Bone marrow (tissue), 2 donors: Measurements from ENCODE around the gene MACROD1.

ENCODE experiments used
- DNase-seq, 2 donors: peaks; one replicate each; lab custom pipeline; 2025; lab: John Stamatoyannopoulos, UW

The MACROD1 gene, protein sequence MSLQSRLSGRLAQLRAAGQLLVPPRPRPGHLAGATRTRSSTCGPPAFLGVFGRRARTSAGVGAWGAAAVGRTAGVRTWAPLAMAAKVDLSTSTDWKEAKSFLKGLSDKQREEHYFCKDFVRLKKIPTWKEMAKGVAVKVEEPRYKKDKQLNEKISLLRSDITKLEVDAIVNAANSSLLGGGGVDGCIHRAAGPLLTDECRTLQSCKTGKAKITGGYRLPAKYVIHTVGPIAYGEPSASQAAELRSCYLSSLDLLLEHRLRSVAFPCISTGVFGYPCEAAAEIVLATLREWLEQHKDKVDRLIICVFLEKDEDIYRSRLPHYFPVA

GRCh38 chr11:64165842-64166635 lies at the start of gene MACROD1:
Gene MACROD1 (minus strand): TSS chr11:64166113. CDS start chr11:64165994, 119 bp downstream.
- DNase-seq: peak; percentile 26 to 54

GRCh38 chr11:64211181-64211872 lies 45.4 kb upstream of the MACROD1 start:
- DNase-seq: no peak

GRCh38 chr11:64210301-64211020 lies 44.5 kb upstream of the MACROD1 start:
- DNase-seq: no peak

DNA sequence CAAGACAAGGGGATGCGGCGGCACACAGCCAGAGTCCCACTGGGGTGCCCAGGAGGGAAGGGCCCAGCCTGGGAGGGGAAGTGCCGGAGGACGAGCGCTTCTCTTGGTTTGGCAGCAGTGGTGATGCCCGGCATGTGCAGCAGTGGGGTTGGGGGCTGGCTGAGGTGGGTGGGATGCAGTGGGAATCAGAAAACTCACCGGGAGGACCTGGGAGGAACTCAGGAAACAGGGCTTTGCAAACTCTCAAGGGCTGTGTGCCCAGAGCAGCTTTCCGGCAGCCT lies 43.6 kb upstream of the MACROD1 start:
- no peak for DNase-seq

GRCh38 chr11:64208796-64209562 lies 43.1 kb upstream of the MACROD1 start:
- DNase-seq: no peak

DNA sequence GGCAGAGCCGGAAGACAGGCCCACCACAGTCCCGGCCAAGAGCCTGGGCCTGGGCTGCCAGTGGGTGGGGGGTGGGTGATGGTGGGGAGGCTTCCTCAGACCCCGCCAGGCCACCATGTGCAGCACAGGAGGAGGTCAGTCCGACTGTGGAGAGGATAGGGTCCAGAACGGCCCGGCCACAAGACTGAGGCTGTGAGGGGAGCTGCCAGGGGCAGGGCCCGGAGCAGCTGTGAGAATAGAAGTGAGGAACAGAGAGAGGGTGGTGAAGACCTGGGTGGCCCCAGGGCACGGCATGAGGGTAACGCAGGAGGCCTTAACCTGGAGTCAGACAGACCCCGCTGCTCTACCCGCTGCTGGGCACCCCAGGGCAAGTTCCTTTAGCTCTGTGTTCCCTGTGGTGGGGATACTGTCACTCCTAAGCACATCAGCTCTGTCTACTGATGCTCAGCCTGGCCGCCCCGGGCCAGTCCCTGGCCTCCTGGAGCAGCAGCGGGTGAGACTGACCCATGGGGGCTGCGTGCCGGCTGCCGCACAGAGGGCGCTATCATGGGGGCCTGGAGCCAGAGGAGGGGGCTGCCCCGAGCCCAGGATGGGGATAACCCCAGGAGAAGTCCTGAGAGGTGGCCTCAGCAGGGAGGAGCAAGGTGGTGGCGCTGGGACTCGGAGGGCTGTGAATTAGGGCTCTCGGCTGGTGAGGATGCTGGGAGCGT lies 42.3 kb upstream of the MACROD1 start:
- no peak for DNase-seq

DNA sequence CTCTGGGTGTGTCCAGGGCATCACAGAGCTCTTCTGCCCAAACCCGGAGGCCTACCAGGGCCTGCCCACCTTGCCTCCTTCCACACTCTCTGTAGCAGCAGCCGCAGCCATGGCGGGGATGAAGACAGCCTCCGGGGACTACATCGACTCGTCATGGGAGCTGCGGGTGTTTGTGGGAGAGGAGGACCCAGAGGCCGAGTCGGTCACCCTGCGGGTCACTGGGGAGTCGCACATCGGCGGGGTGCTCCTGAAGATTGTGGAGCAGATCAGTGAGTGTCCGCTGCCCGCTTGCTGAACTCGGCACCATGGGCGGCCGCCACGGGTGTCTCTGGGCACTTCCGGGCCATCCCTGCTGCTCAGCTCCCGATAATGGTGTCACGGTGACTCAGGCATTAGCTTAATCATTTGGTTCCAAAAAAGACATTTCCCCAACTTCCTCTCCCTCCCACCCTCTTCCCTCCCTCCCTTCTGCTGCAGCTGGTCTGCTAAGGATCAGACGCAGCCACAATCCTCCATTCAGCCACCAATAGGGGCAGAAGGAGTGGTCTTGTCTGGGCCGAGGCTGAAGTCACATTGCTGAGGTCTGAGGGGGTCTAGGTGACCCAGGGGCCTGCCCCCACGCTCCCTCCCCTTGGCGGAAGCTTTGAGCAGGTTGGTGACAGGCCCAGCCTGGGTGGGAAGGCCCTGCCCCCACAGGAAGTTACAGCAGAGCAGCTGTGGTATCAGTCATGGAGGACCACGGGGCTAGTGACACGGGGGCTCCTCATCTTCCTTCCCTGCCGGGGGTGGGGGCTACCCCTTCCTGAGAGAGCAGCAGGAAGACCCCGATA lies 41.6 kb upstream of the MACROD1 start:
- DNase-seq: peak; percentile 75 to 87

DNA sequence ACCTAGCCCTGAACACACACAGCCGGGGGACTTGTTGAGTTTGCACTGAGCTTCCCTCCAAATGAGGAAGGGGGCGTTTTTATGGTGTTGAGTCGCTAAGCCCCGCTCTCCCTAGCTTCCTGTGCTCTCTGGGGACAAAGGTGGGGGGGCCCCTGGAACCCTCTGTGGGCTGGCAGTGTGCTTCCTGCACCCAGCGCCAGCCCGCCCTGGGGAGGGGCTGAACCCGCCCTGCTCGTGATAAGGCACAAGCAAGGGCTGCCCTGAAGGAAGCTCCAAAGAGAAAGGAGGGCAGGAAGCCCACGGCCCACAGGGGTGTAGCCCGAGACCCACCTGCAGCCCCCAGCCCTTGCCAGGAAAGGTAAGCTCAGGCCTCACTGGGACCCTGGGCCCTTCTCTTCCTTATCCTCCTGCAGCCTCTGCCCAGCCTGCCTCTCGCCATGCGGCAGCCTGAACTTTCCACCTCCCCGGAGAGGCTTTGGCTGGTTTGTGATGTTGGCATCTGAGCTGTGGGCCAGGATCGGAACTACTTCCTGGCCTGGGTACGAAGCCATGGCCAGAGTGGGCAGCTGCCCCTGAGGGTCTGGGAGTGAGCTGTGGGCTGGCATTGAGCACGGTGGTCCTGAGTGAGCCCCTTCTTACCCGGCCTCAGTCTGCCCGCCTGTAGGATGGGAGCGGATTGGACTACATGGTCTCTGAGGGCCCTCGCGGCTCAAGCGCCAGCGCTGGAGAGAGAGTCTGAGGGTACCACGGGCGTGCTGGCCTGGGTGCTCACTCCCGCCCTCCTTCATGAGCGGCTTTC lies 40.7 kb upstream of the MACROD1 start, which contains the start of gene FERMT3:
Gene FERMT3 (plus strand): TSS at position 265 of the 799 bp plus-strand sequence. CDS start 644 bp downstream, outside the sequence.
- peak; percentile 40 to 91 for DNase-seq

GRCh38 chr11:64204464-64204989 lies 38.6 kb upstream of the MACROD1 start:
- peak; percentile 49 to 86 for DNase-seq

DNA sequence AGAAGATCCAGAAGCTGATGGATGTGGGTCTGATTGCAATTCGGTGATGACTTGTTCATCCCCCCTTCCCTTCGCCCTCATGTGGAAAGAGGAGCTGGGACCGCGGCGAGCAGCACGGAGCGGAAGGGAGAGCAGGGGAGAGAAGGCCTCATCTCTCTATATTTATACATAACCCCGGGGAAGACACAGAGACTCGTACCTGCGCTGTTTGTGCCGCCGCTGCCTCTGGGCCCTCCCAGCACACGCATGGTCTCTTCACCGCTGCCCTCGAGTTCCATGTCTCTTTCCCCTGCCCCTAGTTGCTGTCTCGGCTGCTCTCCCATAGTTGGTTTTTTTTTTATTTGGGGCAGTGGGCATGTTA lies 38.1 kb upstream of the MACROD1 start:
- DNase-seq: no peak

DNA sequence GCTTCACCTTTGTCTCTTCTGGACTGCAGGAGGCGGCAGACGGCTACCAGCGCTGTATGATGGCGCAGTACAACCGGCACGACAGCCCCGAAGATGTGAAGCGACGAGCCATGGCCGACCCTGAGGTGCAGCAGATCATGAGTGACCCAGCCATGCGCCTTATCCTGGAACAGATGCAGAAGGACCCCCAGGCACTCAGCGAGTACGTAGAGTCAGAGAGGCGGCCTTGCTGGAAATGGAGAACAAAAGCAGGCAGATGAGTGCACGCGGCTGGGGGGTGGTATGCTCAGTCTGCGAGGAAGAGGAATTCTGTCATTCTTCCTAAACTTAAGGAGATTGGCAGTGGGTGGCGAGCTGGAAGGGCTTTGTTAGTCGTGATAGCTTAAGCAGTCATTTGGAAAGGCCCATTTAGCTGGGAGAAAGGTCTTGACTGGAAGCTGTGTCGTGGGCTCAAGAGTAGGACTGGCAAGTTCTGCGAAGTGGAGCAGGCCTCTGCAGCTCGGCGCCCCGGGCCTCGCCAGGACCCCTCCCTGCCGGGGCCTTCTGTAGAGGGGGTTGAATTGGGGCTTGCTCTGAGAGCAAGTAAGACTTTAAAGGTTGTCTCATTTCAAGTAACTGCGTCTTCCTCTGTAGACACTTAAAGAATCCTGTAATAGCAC lies 37.6 kb upstream of the MACROD1 start:
- no peak for DNase-seq

DNA sequence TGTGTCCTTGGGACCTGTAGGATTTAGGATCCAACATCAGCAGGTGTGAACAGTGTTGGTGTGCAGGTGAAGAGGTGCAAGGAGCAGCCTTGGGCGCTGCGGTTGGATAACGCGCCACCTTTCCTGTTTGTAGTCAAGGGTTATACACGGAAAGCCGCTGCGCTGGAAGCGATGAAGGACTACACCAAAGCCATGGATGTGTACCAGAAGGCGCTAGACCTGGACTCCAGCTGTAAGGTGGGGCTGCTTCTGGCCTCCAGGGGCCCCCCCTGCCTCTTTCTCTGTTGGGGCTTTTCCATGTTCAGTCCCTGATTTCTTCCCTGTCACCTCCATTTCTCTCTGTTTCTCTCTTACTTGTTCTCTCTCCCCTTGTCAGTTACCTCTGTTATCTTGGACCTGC lies 37.1 kb upstream of the MACROD1 start:
- no peak for DNase-seq

DNA sequence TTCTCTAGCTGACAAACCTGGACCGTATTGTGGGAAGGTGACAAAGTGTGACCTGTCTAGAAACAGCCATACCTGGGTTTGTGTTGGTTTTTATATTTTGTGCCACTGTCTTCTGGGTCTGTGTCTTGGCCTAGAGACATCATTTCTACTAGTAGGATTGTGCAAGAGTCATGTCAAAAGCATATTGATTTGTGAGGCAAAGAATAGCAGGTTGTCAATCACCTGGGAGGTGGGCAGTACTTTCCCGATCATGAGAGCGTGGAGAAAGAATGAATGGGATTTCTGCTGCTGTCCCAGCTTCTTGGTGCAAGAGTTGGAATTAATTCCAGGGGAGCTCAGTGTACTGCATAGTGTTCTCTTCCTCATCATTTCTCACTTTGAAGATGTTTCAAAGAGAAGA lies 35.6 kb upstream of the MACROD1 start:
- DNase-seq: no peak

GRCh38 chr11:64198511-64198910 lies 32.6 kb upstream of the MACROD1 start:
- no peak for DNase-seq

- DNase-seq: no peak
Measured at GRCh38 chr11:64196626-64197025, 30.7 kb upstream of the MACROD1 start.

DNA sequence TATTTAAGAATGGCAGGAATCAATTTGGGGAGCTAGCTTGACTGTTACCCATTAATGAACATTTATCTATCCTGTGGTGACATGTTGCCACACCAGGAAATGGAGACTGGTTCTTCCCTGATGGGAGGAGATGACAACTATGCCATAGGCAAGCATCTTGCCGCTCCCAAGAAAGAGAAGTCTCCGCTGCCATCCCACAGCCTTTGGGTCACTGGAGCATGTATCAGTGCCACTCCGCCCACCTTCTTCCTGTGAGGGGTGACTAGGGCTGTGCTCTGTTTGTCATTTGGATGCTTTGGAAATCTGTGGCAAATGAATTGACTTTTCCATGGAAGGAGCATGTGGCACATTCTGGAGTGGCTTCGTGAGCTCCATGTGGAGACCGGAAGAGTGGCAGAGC lies 26.5 kb upstream of the MACROD1 start:
- no peak for DNase-seq

GRCh38 chr11:64186492-64187165 lies 20.7 kb upstream of the MACROD1 start:
- no peak for DNase-seq
